Stimulated activated CD8-positive, alpha-beta memory T cell treated with anti-CD3 and anti-CD28 coated beads, Interleukin-4, amount 100 ng/mL, for 48 hours (primary cell): ENCODE data around the gene KIF22.
"Not testable (repeated sequence)": the region's sequence is repeated elsewhere in the genome, so short reads cannot be mapped to it uniquely, and the experiment has no call there.

ENCODE experiments used
- DNase-seq: peaks from one replicate; pipeline ENCODE4 v3.0.0-alpha.2; 2020

Gene KIF22

DNA sequence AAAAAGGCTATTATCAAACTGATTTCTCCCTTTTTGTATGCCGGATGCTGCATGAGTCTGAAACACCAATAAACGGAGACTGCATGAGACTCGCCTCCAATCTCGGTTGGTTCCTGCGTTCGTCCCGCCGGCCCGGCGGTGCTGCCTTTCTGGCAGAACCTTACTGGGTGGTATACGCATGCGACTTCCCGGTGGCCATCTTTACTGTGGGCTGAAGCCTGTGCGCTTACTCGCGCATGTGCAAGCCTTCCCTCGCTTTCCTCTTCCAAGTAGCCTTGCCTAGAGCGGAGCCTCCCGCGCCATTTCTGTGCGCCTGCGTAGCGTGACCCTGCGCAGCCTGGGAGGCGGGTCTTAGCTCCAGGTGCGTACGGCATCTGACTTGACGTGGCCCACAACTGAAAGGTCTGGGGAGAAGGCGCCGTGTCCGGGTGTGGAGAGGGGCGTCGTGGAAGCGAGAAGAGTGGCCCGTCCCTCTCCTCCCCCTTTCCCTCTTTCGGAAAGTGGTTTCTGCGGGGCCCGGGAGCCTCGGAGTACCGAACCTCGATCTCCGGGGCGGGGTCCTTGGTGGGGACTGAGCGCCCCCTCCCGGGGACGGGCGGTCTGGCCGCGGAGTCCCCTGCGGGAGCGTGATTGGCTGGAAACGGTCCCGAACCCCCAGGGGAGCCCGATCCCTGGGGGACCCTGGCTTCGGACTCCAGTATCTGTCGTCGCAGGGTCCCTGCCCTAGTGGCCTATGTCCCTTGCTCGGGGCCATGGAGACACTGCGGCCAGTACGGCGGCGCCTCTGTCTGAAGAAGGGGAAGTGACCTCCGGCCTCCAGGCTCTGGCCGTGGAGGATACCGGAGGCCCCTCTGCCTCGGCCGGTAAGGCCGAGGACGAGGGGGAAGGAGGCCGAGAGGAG lies 25.5 kb downstream of the KIF22 start, which contains the start of gene PAGR1:
Gene PAGR1 (plus strand): TSS at position 360 of the 901 bp plus-strand sequence. CDS start 374 bp downstream, at position 734.
- peak; percentile 99 for DNase-seq

GRCh38 chr16:29816694-29817441 lies 26.3 kb downstream of the KIF22 start:
- peak; percentile 80 for DNase-seq

DNA sequence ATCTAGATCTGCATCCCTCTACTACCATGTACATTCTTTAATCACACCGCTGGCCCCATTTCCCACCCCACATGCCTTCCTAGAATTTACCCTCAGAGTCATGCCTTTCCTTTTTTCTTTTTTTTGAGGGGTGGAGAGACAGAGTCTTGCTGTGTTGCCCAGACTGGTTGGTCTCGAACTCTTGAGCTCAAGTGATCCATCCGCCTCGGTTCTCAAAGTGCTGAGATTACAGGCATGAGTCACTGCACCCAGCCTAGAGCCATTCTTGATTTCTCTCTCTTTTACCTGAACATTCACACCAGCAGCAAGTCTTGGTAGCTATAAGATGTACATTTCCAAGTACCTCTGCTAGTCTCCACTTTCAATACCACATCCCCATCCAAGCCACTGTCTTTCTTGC lies 27.5 kb downstream of the KIF22 start:
- DNase-seq = no peak

- DNase-seq = no peak
Measured at GRCh38 chr16:29819506-29819905, 29.0 kb downstream of the KIF22 start.

DNA sequence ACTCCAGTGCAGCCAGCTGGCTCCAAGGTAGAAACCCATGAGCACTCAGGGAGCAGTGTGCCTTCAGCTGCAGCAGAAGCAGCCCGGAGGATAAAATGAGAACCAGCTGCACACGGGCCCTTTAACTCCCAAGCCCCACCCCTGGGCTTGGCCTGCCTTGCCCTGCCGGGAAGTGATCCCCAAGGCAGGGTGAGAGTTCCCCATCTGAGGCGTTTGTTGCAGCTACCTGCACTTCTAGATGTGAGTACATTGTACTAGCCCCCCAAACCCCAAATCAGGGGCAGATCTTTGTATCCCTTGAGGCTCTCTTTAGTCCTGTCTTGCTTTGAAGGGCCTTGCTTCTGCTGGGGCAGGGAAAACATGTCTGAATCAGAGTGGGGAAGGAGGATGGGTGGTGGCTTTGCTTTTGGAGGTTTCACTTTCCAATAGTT lies 29.7 kb downstream of the KIF22 start, which contains the start of gene MVP:
Gene MVP (plus strand): TSS at position 192 of the 431 bp plus-strand sequence. CDS start 10,088 bp downstream, outside the sequence.
- DNase-seq = peak; percentile 73

DNA sequence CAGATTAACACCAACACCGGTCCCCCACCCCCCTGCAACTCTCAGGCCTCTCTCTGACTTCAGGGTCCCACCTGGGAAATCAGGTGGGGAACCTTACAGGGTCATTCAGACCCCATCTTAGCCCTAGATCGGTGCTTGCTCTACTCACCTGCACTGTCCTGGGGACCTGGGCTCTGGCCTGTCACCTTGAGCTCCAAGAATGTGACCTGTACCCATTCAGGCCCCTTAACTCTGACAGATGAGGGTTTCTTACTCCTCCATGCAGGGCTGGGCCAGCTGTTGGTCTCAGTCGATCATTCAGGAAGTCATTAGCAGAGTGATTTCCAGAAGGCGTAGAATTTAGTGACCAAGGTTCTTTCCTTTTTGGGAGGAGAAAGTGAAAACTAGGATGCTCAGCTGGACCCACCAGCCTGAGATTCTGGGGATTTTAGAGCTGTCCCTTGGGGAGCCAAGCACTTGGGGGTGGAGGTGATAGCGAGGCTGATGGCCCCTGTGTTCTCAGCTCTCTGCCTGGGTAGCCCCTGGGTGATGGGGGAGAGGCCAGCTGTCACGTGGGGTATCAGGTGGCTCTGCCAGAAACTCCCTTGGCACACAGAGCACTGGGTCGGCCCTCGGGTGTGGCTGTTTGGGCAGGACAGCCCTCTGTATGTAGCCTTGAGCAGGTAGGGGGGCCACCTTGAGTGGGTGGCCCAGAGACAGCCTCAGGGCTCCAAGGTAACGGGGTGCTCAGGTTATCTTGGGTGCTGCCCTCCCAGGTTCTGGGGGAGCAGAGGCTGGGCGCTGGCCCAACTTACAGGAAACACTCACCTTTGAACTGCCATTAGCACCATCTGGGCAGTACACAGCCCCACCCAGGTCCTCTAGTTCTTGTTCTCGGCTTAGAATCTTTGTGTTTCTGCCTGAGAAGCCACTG lies 30.4 kb downstream of the KIF22 start:
- peak; percentile 76 for DNase-seq

- no peak for DNase-seq
Measured at GRCh38 chr16:29821643-29822115, 31.1 kb downstream of the KIF22 start.

- no peak for DNase-seq
Measured at GRCh38 chr16:29824589-29825144, 34.1 kb downstream of the KIF22 start.

GRCh38 chr16:29825145-29826044 lies 34.8 kb downstream of the KIF22 start:
- DNase-seq = peak; percentile 67

DNA sequence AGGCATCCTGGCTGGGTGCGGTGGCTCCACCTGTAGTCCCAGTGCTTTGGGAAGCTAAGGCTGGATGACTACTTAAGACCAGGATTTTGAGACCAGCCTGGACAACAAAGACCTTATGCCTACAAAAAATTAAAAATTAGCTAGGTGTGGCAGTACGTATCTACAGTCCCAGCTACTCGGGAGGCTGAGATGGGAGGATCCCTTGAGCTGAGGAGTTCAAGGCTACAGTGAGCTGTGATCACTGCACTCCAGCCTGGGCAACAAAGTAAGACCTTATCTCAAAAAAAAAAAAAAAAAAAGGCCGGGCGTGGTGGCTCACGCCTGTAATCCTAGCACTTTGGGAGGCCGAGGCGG lies 35.8 kb downstream of the KIF22 start:
- no peak for DNase-seq

DNA sequence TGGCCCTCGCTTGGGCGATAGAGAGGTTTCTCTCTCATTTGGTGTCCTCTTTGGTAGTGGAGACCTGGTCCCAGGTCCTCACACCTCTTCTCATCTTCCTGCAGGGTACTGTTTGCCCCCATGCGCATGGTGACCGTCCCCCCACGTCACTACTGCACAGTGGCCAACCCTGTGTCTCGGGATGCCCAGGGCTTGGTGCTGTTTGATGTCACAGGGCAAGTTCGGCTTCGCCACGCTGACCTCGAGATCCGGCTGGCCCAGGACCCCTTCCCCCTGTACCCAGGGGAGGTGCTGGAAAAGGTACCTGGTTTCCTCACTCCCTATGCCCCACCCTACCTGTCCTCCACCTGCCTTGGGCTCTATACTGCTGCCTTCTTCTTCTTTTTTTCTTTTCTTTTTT lies 40.2 kb downstream of the KIF22 start:
- DNase-seq = no peak

- DNase-seq = no peak
Measured at GRCh38 chr16:29831490-29831889, 40.9 kb downstream of the KIF22 start.

- not testable (repeated sequence) for DNase-seq
Measured at GRCh38 chr16:29833219-29833618, 42.7 kb downstream of the KIF22 start.

DNA sequence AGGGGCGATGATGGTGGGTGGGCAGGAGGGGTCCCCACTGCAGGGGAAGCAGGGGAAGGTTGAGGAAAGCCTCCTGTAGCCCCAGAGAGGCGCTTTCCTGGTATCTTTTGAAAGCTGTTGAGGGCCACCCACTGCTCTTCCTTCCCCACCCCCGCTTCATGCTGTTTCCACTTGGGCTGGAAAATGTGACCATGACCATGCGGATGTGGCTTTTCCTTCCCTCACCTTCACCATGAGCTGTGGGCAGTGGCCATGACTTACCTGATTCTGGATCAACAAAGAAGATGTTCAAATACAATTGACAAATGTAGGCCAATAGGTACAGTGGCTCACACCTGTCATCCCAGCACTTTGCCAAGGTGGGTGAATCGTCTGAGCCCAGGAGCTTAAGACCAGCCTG lies 43.5 kb downstream of the KIF22 start:
- peak; percentile 45 for DNase-seq

DNA sequence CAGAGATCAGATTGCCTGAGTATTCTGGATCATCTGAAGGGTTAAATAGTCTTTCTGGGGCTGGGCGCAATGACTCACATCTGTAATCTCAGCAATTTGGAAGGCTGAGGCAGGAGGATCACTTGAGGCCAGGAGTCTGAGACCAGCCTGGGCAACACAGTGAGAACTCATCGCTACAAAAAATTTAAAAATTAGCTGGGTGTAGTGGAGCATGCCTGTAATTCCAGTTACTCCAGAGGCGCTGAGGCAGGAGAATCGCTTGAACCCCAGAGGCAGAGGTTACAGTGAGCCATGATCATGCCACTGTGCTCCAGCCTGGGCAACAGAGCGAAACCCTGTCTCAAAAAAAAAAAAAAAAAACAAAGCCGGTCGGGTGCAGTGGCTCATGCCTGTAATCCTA lies 45.4 kb downstream of the KIF22 start:
- no peak for DNase-seq

GRCh38 chr16:29836623-29837022 lies 46.1 kb downstream of the KIF22 start:
- no peak for DNase-seq

GRCh38 chr16:29837841-29838240 lies 47.3 kb downstream of the KIF22 start:
- no peak for DNase-seq

GRCh38 chr16:29839822-29840221 lies 49.3 kb downstream of the KIF22 start:
- no peak for DNase-seq

DNA sequence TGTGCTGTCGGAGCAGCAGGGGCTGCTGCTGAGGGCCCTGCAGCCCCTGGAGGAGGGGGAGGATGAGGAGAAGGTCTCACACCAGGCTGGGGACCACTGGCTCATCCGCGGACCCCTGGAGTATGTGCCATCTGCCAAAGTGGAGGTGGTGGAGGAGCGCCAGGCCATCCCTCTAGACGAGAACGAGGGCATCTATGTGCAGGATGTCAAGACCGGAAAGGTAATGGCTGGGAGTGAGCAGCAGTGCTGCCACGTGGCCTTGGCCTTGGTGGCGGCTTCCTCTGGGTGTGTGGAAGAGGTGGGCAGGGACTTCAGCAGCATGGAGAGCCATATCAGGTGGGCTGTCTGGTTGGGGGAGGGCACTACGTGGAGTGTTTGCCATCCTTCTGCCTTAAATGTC lies 49.7 kb downstream of the KIF22 start:
- DNase-seq = no peak

DNA sequence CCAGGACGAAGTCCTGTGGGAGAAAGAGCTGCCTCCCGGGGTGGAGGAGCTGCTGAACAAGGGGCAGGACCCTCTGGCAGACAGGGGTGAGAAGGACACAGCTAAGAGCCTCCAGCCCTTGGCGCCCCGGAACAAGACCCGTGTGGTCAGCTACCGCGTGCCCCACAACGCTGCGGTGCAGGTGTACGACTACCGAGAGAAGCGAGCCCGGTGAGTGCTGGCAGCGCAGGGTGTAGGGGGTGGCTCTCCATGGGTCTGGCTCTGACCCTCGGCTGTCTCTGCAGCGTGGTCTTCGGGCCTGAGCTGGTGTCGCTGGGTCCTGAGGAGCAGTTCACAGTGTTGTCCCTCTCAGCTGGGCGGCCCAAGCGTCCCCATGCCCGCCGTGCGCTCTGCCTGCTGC lies 51.1 kb downstream of the KIF22 start:
- DNase-seq = no peak

- DNase-seq = no peak
Measured at GRCh38 chr16:29842732-29843346, 52.3 kb downstream of the KIF22 start.
